Measurements from ENCODE around the gene DAZ4. TPM values are rescaled to one million over a fixed set of nuclear protein-coding genes. Genes with fewer than 3 reads are reported as not detected.
"Not testable (repeated sequence)": the region's sequence is repeated elsewhere in the genome, so short reads cannot be mapped to it uniquely, and the experiment has no call there.

Gene DAZ4
- total and polyA plus RNA-seq, 2 of the 8 experiments (the other 6 are each of a cell fraction or from before 2014, with no cell fraction given): not detected

- H3K4ac ChIP-seq (replicated peaks; ENCODE audit: insufficient read length, low read depth, low read length); H2BK20ac ChIP-seq (ENCODE audit: low read length); H2AK5ac ChIP-seq (ENCODE audit: low read depth, low read length); H2BK12ac ChIP-seq (ENCODE audit: low read depth, low read length); H3K14ac ChIP-seq (ENCODE audit: insufficient read length); H2BK120ac ChIP-seq (replicated peaks; ENCODE audit: low read depth, low read length); H3K9ac ChIP-seq (replicated peaks in 1 of 4; ENCODE audit: extremely low read depth in 1 of 4, low read depth in 3 of 4, low read length in 3 of 4); H3K4me3 ChIP-seq (ENCODE audit: extremely low read depth in 1 of 4, insufficient read depth in 2 of 4, low read depth in 3 of 4, low read length in 4 of 4); H2BK5ac ChIP-seq (ENCODE audit: low read depth, low read length); FAIRE-seq; H2AFZ ChIP-seq (ENCODE audit: low read length); H4K20me1 ChIP-seq (replicated peaks in 1 of 2; ENCODE audit: control insufficient read depth in 1 of 2, insufficient read depth in 2 of 2, low read length in 2 of 2); POLR2A ChIA-PET (ENCODE audit: partially characterized antibody); H4K5ac ChIP-seq (ENCODE audit: insufficient read length, low read depth, low read length); H2BK15ac ChIP-seq (ENCODE audit: low read length); H3K79me1 ChIP-seq (ENCODE audit: low read depth, low read length); H3K56ac ChIP-seq (replicated peaks; ENCODE audit: insufficient read length, low read depth, low read length); CTCF ChIA-PET (ENCODE audit: partially characterized antibody); H3K23ac ChIP-seq (ENCODE audit: insufficient read length); H3K23me2 ChIP-seq (ENCODE audit: low read depth, low read length); H4K91ac ChIP-seq (replicated peaks; ENCODE audit: insufficient read length, low read length); H3K18ac ChIP-seq (ENCODE audit: extremely low read depth, low read length); H3K4me1 ChIP-seq (replicated peaks in 1 of 4; ENCODE audit: control insufficient read depth in 3 of 4, insufficient read depth in 4 of 4, low read length in 3 of 4); H3K4me2 ChIP-seq (ENCODE audit: insufficient read depth in 1 of 2, low read depth in 2 of 2, low read length in 2 of 2); H4K8ac ChIP-seq (ENCODE audit: extremely low read depth, insufficient read depth, low read length); H3K36me3 ChIP-seq (ENCODE audit: control insufficient read depth in 2 of 4, insufficient read depth in 4 of 4, low read length in 3 of 4); DNase-seq (ENCODE audit: low read depth in 1 of 2, low spot score in 2 of 2); H3K27me3 ChIP-seq (replicated peaks in 1 of 4; ENCODE audit: control insufficient read depth in 3 of 4, extremely low read depth in 1 of 4, insufficient read depth in 3 of 4, low read length in 3 of 4); H3K9me3 ChIP-seq (ENCODE audit: insufficient read depth in 2 of 2, low read depth in 1 of 2, low read length in 1 of 2); H3K27ac ChIP-seq (ENCODE audit: low read depth, low read length); H3K79me2 ChIP-seq (ENCODE audit: control insufficient read depth in 1 of 2, insufficient read depth in 2 of 2, low read length in 2 of 2): not testable (repeated sequence)
- WGBS, 2 experiments (ENCODE audit: extremely low coverage in 1 of 2, insufficient coverage in 1 of 2, insufficient read length in 1 of 2, insufficient replicate concordance in 2 of 2, low coverage in 1 of 2, low lambda C conversion rate in 2 of 2, missing lambda C conversion rate in 1 of 2): no CpG with 5 or more reads among the region's 3 CpGs
Measured at GRCh38 chrY:24821836-24822235, 11.9 kb upstream of the DAZ4 start.

- H3K56ac ChIP-seq (replicated peaks; ENCODE audit: insufficient read length, low read depth, low read length); H3K23ac ChIP-seq (ENCODE audit: insufficient read length); H3K36me3 ChIP-seq (ENCODE audit: control insufficient read depth in 2 of 4, insufficient read depth in 4 of 4, low read length in 3 of 4); H3K9ac ChIP-seq (replicated peaks in 1 of 4; ENCODE audit: extremely low read depth in 1 of 4, low read depth in 3 of 4, low read length in 3 of 4); H3K9me3 ChIP-seq (ENCODE audit: insufficient read depth in 2 of 2, low read depth in 1 of 2, low read length in 1 of 2); CTCF ChIA-PET (ENCODE audit: partially characterized antibody); H3K79me2 ChIP-seq (ENCODE audit: control insufficient read depth in 1 of 2, insufficient read depth in 2 of 2, low read length in 2 of 2); H3K4me1 ChIP-seq (replicated peaks in 1 of 4; ENCODE audit: control insufficient read depth in 3 of 4, insufficient read depth in 4 of 4, low read length in 3 of 4); POLR2A ChIA-PET (ENCODE audit: partially characterized antibody); H4K91ac ChIP-seq (replicated peaks; ENCODE audit: insufficient read length, low read length); H3K79me1 ChIP-seq (ENCODE audit: low read depth, low read length); H2BK15ac ChIP-seq (ENCODE audit: low read length); H3K14ac ChIP-seq (ENCODE audit: insufficient read length); H3K4me2 ChIP-seq (ENCODE audit: insufficient read depth in 1 of 2, low read depth in 2 of 2, low read length in 2 of 2); H2AFZ ChIP-seq (ENCODE audit: low read length); H3K27ac ChIP-seq (ENCODE audit: low read depth, low read length); FAIRE-seq; H3K23me2 ChIP-seq (ENCODE audit: low read depth, low read length); H2AK5ac ChIP-seq (ENCODE audit: low read depth, low read length); DNase-seq (ENCODE audit: low read depth in 1 of 2, low spot score in 2 of 2); H3K18ac ChIP-seq (ENCODE audit: extremely low read depth, low read length); H2BK5ac ChIP-seq (ENCODE audit: low read depth, low read length); H4K5ac ChIP-seq (ENCODE audit: insufficient read length, low read depth, low read length); H2BK20ac ChIP-seq (ENCODE audit: low read length); H4K20me1 ChIP-seq (replicated peaks in 1 of 2; ENCODE audit: control insufficient read depth in 1 of 2, insufficient read depth in 2 of 2, low read length in 2 of 2); H2BK12ac ChIP-seq (ENCODE audit: low read depth, low read length); H3K4ac ChIP-seq (replicated peaks; ENCODE audit: insufficient read length, low read depth, low read length); H4K8ac ChIP-seq (ENCODE audit: extremely low read depth, insufficient read depth, low read length); H3K4me3 ChIP-seq (ENCODE audit: extremely low read depth in 1 of 4, insufficient read depth in 2 of 4, low read depth in 3 of 4, low read length in 4 of 4); H2BK120ac ChIP-seq (replicated peaks; ENCODE audit: low read depth, low read length); H3K27me3 ChIP-seq (replicated peaks in 1 of 4; ENCODE audit: control insufficient read depth in 3 of 4, extremely low read depth in 1 of 4, insufficient read depth in 3 of 4, low read length in 3 of 4): not testable (repeated sequence)
- 14% methylated on average over 1 of the region's 4 CpGs; no CpG with 5 or more reads in 1 of the 2 experiments for WGBS, 2 experiments (ENCODE audit: extremely low coverage in 1 of 2, insufficient coverage in 1 of 2, insufficient read length in 1 of 2, insufficient replicate concordance in 2 of 2, low coverage in 1 of 2, low lambda C conversion rate in 2 of 2, missing lambda C conversion rate in 1 of 2)
Measured at GRCh38 chrY:24824184-24824879, 9.4 kb upstream of the DAZ4 start.

Data from H1 (cell line).